Bronchial epithelial cell (primary cell): ENCODE results near the gene GLYAT. TPM values are rescaled to one million over a fixed set of nuclear protein-coding genes. Genes with fewer than 3 reads are reported as not detected.

Source experiments
- DNase-seq: peaks from one replicate; pipeline ENCODE4 v3.0.0-alpha.2; 2010; ENCODE audit warnings: low read depth
- FAIRE-seq: peaks from 2 replicates; lab custom pipeline; 2011; peaks lifted over from hg19 to GRCh38; lab: Jason Lieb, UNC
- H3K27me3 ChIP-seq: 2 replicates; pipeline ENCODE4 v1.5.1; 2011; ENCODE audit warnings: low read length; ENCODE audit not compliant: control insufficient read depth, insufficient read depth
- H3K36me3 ChIP-seq: 2 replicates; pipeline ENCODE4 v1.5.1; 2011; ENCODE audit warnings: low read length; ENCODE audit not compliant: control insufficient read depth, insufficient read depth
- H3K4me3 ChIP-seq: 2 replicates; pipeline ENCODE4 v1.5.1; 2011; ENCODE audit warnings: mild to moderate bottlenecking, low read depth, low read length, control low read depth
- CTCF ChIP-seq: IDR thresholded peaks from 2 replicates; pipeline ENCODE4 v1.5.1; 2011; ENCODE audit warnings: mild to moderate bottlenecking, moderate library complexity, low read length, control low read depth, inconsistent platforms; ENCODE audit not compliant: insufficient read depth, severe bottlenecking
- total RNA-seq: library from RNA; depleted of rRNA; stranded (reverse); fragments of >200 nt; gene quantifications from 2 replicates; pipeline ENCODE4 v1.2.1, GENCODE V29; 2014

GLYAT gene
- total RNA-seq, 1 donor from 2014 or later: not detected

- H3K4me3 ChIP-seq: no peak overlapping the region
Measured at GRCh38 chr11:58762284-58763119, 30.8 kb upstream of the GLYAT start.

GRCh38 chr11:58757439-58757838, 25.7 kb upstream of the GLYAT start:
- TF ChIP-seq CTCF: no peak
- DNase-seq (no peak), FAIRE-seq (no peak)
- H3K27me3 ChIP-seq: no peaks in the 10 kb centered on the region
- H3K36me3 ChIP-seq: no peaks in the 10 kb centered on the region
- H3K4me3 ChIP-seq: no peak overlapping the region

More at GRCh38 chr11:58762284-58763119, 30.8 kb upstream of the GLYAT start:
- DNase-seq (no peak), FAIRE-seq (no peak)
- no peak for TF ChIP-seq CTCF
- Histone ChIP-seq H3K36me3 (no peaks in the 10 kb centered on the region), H3K27me3 (no peaks in the 10 kb centered on the region)

- Histone ChIP-seq H3K4me3 (no peak overlapping the region), H3K27me3 (no peaks in the 10 kb centered on the region), H3K36me3 (no peaks in the 10 kb centered on the region)
- DNase-seq: no peak
- FAIRE-seq: no peak
- TF ChIP-seq CTCF: no peak
Measured at GRCh38 chr11:58745705-58746364, 14.1 kb upstream of the GLYAT start.

GRCh38 chr11:58744988-58745704, 13.4 kb upstream of the GLYAT start:
- no peak for DNase-seq
- no peak for TF ChIP-seq CTCF
- Histone ChIP-seq H3K27me3 (no peaks in the 10 kb centered on the region), H3K36me3 (no peaks in the 10 kb centered on the region), H3K4me3 (no peak overlapping the region)
- FAIRE-seq: no peak

GRCh38 chr11:58742981-58743880, 11.5 kb upstream of the GLYAT start:
- DNase-seq (no peak), FAIRE-seq (no peak)
- no peak for TF ChIP-seq CTCF
- Histone ChIP-seq H3K4me3 (no peak overlapping the region), H3K27me3 (no peaks in the 10 kb centered on the region), H3K36me3 (no peaks in the 10 kb centered on the region)
